8988T (cell line): ENCODE measurements around the gene PDZRN3.

ENCODE experiments used
- DNase-seq: peaks from one replicate; pipeline ENCODE4 v3.0.0; 2011

Gene PDZRN3

DNA sequence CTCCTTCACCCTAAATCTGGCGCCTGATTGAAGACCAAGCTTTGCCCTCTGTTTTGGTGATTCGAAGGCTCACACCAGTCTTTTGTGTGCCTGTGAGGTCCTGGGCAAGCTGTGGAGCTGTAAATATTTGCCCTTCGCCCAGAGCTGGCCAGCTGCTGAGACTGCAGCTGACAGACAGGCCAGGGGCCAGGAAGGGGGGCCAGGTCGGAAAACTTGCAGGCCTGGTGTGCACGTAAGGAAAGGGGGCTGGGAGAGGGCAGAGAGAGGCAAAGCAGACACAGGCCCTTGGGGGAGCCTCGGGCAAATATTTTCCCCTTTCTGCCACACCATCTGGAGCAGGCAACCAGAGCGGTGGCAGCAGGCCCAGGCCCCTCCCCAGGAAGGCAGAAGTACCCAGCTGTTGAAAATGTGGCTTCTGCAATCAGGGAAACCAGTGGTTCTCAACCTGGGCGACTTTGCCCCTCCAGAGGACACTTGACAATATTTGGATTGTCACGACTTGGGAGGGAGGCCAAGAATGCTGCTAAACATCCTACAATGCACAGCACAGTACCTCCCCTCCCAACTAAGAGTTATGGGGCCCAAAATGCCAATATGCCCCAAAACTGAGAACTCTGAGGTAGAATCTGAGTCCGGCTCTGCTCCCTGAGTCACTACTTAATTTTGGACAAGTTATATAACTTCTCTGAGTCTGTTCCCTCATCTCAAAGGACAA lies 2.5 kb downstream of the PDZRN3 start:
- DNase-seq = no peak

- DNase-seq = no peak
Observed at GRCh38 chr3:73621388-73621787, 3.4 kb downstream of the PDZRN3 start.

DNA sequence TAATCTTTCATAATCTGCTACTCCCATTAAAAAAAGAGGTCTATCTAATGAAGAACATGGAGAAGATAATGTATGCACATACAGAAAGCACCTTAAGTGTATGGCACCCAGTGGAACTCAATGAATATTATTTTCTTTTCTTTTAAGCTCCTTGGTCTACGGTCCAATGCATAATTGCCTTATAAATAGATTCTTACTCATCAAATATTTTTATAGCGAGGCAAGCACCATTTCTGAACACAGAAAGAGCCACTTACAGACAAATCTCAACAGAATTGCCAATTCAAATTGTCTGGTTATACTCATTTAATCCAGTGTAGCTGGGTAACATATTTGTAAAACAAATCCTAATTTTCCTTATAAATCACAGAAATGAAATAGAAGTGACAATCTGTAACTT lies 6.3 kb downstream of the PDZRN3 start:
- no peak for DNase-seq

- DNase-seq = no peak
Observed at GRCh38 chr3:73616056-73616455, 8.7 kb downstream of the PDZRN3 start.

GRCh38 chr3:73614419-73614818 lies 10.3 kb downstream of the PDZRN3 start:
- no peak for DNase-seq

DNA sequence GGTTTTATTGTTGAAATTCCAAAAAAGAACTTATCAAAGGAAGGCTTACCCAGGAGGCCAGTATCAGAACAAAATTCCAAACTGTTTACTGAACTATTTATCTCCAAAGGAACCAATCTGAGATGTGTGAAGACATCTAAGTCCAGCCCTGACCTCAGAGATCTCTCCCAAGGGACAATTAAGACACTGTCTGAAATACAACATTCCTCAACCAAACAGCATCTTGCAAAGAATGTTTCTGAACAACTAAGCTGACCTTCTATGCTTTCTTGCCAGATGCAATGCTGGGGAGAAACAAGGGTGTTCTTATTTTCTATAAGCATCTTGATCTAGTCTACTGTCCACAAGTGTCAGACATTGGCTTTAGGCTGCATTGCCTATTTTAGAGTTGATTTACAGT lies 13.6 kb downstream of the PDZRN3 start:
- no peak for DNase-seq

DNA sequence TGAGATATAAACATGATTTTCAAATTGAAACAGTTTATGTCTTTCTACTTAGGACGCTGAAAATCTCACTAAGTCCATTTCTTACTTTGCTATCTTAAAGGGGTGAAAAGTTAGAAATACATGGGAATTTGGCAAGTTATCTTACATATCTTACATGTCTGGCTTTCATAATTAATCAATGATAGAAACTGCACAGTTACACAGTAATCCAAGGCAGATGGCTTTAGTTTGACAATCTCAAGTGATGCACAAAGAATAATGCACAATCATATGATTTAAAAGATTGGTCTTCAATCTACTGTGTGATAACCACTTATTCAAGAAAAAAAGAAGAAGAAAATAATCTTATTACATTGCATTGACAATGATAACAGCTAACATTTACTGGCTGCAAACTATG lies 14.2 kb downstream of the PDZRN3 start:
- no peak for DNase-seq

GRCh38 chr3:73609655-73610054 lies 15.1 kb downstream of the PDZRN3 start:
- no peak for DNase-seq

- no peak for DNase-seq
Observed at GRCh38 chr3:73609315-73609641, 15.5 kb downstream of the PDZRN3 start.

GRCh38 chr3:73608456-73609314 lies 16.1 kb downstream of the PDZRN3 start:
- DNase-seq = no peak

GRCh38 chr3:73605861-73606260 lies 18.9 kb downstream of the PDZRN3 start:
- DNase-seq = no peak

- no peak for DNase-seq
Observed at GRCh38 chr3:73605412-73605811, 19.3 kb downstream of the PDZRN3 start.

DNA sequence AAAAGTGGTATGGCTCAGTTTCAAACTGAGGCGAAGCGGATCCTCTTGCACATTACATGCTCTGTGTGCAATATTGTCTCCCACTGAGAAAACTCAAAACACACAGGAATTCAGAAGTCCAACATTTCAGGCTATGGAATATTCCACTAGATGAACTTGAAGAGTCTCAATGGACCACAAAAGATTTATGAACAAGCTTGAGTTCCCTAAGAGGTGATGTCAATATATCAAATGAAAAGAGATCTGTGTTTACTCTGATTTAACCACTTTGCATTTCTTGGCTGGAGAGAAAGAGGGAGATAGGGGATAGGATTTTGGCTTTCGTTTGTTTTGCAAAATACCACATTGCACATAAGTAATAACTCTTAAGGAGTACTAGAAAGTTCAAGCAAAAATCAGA lies 20.3 kb downstream of the PDZRN3 start:
- no peak for DNase-seq

- DNase-seq = no peak
Observed at GRCh38 chr3:73603762-73604171, 21.0 kb downstream of the PDZRN3 start.

DNA sequence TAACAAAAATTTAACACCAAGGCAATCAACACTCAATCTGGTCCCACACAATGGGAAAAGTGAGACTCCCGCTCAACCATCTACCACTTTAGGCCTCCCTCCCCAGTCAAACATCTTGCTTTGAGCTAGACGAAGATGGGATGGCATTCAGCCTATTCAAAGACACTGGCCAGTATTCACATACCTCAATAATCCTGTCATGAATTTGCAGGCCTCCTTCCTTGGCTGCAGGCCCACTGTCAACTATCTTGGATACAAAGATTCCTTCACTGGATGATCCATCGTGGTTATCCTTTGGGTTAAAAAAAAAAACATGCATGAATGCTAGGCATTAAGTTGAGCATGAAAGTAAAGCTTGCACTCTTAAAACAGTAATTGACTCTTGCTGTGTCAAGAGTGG lies 22.6 kb downstream of the PDZRN3 start:
- no peak for DNase-seq

DNA sequence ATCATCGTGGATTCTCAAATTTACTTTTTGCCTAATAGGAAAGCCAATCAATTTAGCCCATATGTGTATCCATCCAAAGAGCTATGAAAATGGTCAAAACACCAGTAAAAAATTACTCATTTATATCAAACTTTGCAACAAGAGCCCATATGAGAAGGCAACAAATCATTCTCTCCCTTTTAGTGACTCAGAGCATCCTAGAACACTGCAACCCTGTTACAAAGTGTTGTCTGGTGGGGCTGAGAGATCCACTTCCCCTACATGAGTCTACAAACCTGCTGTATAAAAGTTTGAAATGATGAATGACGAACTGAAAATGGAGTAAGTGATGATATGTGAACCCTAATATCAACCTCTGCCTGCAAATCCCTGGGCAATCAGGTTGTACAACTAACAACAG lies 23.3 kb downstream of the PDZRN3 start:
- no peak for DNase-seq

- DNase-seq = no peak
Observed at GRCh38 chr3:73601011-73601410, 23.7 kb downstream of the PDZRN3 start.

DNA sequence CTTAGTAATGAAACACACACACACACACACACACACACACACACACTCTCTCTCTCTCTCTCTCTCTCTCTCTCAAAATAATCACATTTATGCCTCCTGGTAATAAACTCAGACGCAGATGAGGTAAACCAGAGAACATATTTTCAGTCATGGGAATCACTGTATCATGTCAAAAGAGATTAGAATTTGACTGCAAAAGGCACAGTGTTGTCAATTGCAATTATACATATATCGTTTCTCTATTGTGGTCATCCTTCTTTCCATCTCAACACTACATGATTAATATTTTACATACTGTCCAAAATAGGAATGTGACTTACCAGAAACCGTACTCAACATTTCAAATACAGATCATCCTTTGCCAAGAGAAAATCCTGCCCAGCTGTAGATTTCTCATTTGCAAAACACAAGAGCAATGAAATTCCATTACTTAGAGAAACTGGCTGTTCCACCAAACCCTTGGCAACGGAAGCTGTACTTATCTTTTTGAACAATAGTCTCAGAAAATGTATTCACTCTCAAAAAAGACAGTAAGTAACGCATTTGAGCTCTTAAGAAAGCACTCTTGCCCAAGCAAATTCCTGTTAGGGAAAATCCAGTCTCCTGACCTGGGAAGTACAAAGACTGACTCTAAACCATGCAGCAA lies 24.3 kb downstream of the PDZRN3 start:
- DNase-seq = no peak

DNA sequence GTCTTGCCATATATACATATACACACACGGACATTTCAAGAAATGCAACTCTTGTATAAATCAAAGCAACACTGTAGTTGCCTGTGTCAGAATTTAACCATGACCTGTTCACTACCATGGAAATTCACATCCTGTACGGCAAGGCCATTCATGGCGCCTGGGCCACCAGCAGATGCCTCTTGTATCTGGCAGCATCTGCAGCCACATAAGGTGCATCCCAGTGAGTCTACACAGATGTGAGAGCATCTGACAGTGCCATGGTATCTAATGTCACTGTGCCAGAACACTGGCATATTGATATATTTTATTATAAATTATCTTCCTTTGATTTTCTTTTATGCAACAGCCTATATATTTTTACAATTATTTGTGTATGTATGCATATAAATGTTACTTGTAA lies 25.1 kb downstream of the PDZRN3 start:
- no peak for DNase-seq

DNA sequence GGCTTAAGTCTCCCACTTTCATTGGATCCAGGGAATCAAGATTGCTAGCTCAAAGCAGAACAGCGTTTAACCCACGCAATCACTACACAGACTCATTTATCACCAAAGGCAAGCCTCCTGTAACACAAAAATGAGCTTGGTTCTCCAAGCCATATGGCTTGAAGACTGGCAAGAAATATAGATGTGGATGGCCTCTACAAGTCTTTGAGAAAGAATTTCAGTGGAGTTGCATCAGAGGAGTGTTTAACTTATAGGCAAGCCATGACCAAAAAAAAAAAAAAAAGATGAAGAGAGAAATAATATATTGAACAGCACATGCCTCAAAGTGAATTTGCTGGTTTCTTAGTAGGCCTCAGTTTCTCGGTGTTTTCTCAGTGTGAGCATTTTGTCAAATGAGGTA lies 27.3 kb downstream of the PDZRN3 start:
- DNase-seq = no peak

GRCh38 chr3:73592154-73593144 lies 32.3 kb downstream of the PDZRN3 start:
- DNase-seq = no peak

DNA sequence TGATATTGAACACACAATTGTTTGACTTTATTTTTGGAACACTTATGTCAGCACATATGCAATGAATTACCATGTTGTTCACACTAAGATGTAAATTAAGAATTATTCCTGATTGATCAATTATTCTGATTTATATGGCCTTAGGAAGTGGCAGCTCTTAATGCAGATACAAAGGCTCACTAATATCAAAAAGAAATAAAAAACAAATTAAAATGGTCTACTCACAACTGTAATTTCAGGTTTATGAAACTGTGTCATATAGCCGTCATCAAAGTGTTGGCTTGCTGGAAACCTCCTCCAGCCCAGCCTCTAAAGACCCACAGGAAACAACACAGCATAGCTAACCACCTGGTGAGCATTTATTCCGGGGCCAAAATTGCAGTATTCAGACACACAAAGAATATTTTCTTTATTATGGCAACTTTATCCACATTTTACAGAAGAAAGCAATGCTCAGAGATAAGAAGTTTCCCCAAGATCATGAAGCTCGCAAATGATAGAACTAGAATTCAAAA lies 33.4 kb downstream of the PDZRN3 start:
- DNase-seq = no peak

DNA sequence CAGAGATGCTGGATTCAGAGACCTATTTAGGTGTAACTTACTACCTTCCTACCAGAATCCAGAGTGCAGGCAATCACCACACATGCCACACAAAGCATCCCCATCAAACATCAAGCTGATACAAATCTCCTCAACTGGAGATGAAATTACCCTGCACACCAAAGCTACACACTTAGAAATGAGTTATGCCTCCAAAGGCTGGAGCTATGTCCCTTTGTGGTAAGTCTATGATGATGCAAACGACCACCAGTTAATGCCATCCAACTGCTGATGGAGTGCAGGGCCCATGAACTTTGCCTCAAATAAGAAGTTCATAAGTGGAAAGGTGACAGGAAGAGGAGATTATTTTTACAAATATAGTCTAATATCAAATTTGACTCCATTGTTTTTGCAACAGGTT lies 38.1 kb downstream of the PDZRN3 start:
- DNase-seq = no peak
